GM20431 (cell line): ENCODE measurements around the gene KCNMA1.

Source experiments
- in situ Hi-C: fragments of 300-500 bp; cut with MseI, MboI; formaldehyde crosslinking; loops from one replicate; pipeline ENCODE4 v1.15.0; 2020; ENCODE audit warnings: low sequenced_read_pairs; ENCODE audit not compliant: unreplicated experiment

Gene KCNMA1

GRCh38 chr10:77016278-77016815 lies 621.3 kb downstream of the KCNMA1 start:
- in situ Hi-C loops: no loop called here

DNA sequence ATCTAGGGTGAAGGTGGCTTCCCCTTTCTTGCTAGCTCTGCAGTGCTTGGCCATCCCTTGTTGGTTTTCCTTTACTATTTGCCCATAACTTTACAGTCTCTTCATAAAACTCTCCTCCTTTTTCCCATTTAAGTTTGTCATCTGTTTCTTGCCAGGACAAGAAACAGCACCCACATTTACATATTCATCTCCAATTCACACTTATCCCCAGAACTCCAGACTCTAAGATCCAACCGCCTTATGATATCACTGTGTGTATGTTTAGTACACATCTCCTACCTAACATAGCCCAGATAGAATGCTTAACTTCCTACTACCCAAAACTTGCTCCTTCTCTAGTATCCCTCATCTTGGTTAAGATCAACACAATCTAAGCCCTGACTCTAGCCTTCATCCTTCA lies 622.2 kb downstream of the KCNMA1 start:
- in situ Hi-C loops: no loop called here

GRCh38 chr10:77012812-77013500 lies 624.7 kb downstream of the KCNMA1 start:
- in situ Hi-C loops: no loop called here

GRCh38 chr10:77011874-77012811 lies 625.5 kb downstream of the KCNMA1 start:
- in situ Hi-C loops: no loop called here

- in situ Hi-C loops: no loop called here
Observed at GRCh38 chr10:77010430-77010829, 627.2 kb downstream of the KCNMA1 start.

- in situ Hi-C loops: no loop called here
Observed at GRCh38 chr10:77007834-77008233, 629.8 kb downstream of the KCNMA1 start.

DNA sequence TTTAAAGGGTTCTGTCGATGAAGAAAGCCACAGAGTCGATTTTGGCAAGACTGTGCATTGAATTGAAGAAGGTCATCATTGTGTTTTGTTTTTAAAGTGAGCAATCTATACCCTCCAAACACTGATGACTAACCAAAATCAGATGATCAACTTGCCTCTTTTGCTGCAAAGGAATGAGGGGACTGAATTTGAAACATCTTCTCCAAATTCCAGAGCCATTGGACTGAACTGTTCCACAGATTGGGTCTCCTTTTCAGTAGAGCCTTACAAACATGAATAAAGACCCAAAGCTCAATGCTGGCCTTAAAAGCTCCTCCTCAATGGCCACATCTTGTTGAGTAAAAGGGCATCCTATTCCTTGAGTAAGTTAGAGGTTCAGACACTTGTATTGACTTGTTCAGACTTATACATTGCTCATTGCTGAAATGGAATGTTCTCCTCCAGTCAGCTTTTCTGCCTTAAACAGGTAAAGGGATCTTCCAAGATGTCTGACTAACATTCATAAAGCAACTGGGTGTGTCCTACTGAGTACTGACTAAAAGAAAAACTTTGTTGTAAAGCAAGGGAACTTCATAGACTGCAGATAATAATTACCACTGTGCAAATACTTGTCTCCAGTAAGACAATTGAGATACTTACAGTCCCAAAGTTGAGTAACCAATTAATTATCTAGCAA lies 630.6 kb downstream of the KCNMA1 start:
- in situ Hi-C loops: no loop called here

- in situ Hi-C loops: no loop called here
Observed at GRCh38 chr10:77005871-77006270, 631.7 kb downstream of the KCNMA1 start.

DNA sequence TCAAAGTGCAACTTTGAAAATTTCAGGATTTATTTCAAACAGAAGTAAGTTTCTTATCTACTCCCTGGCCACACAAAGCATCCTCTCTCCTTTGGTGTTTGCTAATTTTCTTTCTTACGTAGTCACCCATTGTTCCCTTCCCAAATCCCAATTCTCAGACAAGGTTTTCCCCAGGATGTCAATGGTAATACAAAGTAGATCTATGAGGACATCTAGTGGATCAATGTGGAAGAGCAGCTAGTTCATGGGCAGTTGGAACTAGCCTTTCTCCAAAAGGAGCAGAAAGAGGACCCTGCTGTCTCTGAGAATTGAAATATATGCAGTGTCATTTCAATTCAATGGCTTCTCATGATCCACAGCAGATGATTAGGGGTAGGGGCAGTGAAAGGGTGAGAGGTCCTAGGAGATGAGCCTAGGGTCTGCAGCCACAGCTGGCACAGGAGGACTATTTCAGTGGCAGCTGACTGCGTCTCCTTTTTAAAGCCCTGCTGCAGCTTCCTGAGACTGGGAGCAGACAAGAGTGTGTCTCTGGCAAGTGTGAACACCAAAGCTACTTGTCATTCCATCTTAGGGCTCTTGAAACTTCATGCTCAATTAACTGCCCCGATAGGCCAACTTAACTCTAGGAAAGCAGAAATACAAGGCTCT lies 632.6 kb downstream of the KCNMA1 start:
- in situ Hi-C loops: no loop called here

DNA sequence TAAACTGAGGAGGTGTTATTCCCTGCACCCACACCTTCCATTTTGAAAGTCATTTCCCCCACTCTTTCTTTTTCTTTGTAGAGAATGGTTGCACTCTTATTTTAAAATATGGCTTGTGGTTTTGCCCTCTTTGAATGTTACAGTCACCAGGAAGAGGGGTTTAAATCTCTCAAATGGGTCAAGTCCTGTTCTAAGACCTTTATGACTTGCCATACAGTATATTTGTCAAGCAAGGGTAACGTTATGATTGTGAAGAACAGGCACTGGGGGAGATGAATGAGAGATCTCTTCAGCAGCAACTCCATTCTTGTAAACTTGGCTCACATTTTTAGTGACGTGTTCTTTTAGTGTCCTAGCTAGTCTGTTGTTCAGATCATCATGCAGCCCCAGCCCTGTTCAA lies 634.7 kb downstream of the KCNMA1 start:
- in situ Hi-C loops: no loop called here

GRCh38 chr10:77001206-77001605 lies 636.4 kb downstream of the KCNMA1 start:
- in situ Hi-C loops: no loop called here

- in situ Hi-C loops: no loop called here
Observed at GRCh38 chr10:76998451-76998850, 639.2 kb downstream of the KCNMA1 start.

DNA sequence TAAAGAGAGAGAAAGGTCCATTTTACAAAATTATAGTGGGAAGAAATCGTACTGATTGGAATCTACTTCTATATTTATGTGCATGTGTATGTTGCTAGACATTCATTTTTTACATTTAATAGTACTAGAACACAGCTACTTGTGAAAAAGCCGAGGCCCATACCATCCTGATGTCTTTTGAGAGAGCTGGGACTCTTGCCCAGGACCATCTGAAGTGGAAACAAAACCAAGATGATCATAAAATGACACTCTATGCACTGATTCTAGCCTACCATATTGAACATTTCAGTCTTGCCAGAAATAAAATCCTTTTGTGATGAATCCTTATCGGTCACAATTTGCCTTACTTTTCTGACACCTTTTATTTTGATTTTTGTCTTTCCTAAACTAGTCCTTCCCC lies 640.0 kb downstream of the KCNMA1 start:
- in situ Hi-C loops: no loop called here

GRCh38 chr10:76995023-76995422 lies 642.6 kb downstream of the KCNMA1 start:
- in situ Hi-C loops: no loop called here

DNA sequence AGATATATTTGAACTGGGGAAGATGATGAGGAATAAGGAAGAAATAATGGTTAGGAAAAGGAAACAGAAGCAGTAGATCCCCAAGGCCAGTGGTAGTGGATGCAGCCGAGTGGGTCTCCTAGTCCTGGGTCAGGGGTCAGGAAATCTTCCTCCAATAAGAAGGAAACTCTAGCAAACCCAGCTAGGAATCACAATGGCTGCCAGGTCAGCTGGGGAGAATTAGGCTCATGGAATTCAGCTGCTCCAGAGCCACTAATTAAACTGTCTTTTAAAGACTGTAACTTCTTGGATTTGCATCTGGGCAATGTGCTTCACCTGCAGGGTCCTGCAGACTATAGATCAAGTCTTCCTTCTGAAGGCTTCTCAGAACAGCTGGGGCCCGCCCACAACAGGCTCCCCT lies 644.4 kb downstream of the KCNMA1 start:
- in situ Hi-C loops: no loop called here

DNA sequence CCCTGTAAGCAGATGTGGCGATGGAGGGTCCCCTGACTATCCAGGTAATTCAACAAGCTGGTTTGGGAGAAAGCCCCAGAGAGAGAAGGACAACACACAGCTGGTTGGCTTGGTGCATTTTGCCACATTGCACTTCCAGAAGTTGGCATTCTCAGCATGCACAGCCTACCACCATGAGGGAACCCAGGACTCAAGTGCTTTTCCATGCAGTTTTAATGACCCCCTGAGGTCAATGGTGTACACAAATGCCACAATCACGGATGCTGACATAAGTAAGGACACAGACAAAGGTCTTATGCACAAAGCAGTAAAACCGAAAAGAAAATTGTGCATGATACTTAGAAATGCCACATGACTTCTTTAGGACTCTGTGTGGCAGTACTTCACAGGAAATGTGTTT lies 645.1 kb downstream of the KCNMA1 start:
- in situ Hi-C loops: no loop called here

- in situ Hi-C loops: no loop called here
Observed at GRCh38 chr10:76991621-76992020, 646.0 kb downstream of the KCNMA1 start.

GRCh38 chr10:76990561-76990960 lies 647.0 kb downstream of the KCNMA1 start:
- in situ Hi-C loops: no loop called here

GRCh38 chr10:76984559-76985443 lies 652.8 kb downstream of the KCNMA1 start:
- in situ Hi-C loops: no loop called here
